Activated CD8-positive, alpha-beta memory T cell treated with anti-CD3 and anti-CD28 coated beads for 48 hours (primary cell): ENCODE measurements around the gene CMIP.

ENCODE experiments used
- DNase-seq, 3 experiments: peaks; one replicate each; pipeline ENCODE4 v3.0.0-alpha.2; 2020; ENCODE audit warnings: low read depth in 2 of 3, low spot score in 2 of 3

The CMIP gene

GRCh38 chr16:81446907-81447268, 2.3 kb downstream of the CMIP start:
- no peak for DNase-seq

DNA sequence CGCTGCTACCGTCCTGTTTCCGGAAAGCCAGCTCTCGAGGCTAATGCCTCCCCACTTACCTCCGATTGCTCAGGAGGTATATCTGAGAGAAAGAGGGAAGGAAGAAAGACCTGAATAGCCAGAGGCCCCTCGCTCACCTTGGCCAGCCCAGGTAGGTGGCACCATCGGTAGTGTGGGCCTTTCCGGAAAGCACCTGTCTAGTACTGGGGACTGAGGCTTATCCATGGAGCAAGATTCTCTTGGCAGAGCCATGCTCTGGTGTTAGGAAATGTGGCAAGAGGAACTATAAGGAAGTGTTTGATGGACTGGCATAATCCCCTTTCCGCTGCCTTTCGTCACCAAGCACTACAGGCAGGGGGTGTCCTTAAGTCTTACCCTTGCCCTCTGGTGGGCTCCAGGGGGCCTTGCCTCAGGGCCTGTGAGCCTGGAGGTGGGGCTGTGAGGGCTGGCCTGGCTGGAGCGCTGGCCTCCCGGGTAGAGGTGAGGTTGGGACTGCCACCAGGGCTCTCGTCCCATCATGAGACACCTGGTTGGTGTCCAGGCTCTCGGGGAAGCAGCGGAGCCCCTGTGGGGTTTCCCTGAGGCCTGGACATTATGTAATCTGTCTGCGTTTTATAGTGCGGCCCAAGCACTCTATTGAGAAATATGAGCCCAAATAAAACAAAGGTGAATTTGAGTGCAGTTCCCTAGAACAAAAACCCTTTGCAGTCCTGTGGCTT, 2.9 kb downstream of the CMIP start:
- DNase-seq = no peak

- DNase-seq = no peak
These were observed 3.8 kb downstream of the CMIP start for GRCh38 chr16:81448154-81449131.

DNA sequence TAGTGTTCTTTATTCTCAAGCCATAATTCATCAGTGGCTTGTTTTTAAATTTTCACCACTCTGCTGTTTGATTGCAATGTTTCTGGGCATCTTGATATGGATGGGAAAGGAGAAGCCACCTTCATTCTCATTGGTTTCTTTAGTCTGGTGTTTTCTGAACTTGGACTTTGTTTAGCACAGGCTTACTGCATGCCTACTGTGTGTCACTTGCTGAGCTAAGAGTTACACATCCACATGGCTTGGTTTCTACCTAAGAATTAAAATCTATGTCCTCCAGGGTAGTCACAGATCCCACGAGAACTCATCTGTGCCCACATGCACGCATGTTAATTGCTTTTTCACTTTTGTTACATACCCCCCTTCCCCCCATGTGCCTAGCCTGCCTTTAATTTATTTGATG, 4.6 kb downstream of the CMIP start:
- no peak for DNase-seq

DNA sequence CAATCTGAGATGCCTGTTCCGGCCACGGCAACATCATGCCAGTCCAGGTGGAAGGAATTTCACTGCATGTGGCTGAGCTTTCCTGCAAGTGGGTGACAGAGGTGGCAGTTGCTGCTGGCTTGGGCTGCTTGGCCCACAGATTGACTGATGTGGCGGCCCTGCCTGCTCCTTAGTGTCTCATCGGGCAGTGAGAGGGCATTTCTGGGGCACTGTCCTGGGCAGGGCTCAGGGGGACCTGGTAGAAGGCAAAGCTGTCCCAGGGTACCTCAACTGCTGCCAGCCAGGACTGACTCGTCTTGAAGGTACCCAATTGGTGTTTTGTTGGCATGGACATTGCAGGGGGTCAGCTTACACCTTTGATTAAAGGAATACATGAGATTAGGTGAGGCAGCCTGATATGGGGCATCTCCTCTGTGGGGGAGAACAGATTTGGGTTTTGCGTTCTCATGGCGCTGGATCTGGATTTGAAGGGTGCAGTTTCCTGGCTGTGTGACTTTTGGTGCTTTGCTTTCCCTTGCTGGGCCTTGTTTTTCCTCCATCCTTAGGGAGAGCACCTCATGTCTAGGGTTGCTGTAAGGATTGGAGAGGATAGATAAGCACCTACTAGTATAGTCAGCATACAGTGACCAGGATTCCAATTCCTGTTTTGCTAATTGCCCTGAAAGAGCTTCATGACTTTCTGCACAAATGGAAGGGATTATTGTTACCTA, 5.4 kb downstream of the CMIP start:
- DNase-seq = no peak

DNA sequence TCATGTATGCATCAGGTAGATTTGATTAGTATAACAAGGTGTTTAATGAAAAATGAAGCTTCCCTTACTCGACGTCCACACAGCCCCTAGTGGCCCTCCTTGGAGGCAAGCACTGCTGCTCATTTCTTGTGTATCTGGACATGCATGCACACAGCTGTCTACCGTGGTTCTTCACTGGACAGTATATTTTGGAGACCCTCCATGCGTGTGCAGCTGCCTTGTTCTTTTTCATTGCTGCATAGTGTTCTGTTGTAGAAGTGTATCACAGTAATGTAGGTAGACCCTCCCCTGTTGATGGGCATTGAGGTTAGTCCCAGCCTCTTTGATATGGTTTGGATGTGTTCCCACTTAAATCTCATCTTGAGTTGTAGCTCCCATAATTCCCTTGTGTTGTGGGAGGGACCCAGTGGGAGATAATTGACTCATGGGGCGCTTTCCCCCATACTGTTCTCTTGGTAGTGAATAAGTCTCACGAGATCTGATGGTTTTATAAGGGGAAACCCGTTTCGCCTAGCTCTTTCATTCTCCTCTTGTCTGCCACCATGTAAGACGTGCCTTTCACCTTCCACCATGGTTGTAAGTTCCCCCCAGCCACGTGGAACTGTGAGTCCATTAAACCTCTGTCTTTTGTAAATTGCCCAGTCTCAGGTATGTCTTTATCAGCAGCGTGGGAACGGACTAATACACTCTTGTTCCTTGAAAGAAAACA, 6.3 kb downstream of the CMIP start:
- no peak for DNase-seq

DNA sequence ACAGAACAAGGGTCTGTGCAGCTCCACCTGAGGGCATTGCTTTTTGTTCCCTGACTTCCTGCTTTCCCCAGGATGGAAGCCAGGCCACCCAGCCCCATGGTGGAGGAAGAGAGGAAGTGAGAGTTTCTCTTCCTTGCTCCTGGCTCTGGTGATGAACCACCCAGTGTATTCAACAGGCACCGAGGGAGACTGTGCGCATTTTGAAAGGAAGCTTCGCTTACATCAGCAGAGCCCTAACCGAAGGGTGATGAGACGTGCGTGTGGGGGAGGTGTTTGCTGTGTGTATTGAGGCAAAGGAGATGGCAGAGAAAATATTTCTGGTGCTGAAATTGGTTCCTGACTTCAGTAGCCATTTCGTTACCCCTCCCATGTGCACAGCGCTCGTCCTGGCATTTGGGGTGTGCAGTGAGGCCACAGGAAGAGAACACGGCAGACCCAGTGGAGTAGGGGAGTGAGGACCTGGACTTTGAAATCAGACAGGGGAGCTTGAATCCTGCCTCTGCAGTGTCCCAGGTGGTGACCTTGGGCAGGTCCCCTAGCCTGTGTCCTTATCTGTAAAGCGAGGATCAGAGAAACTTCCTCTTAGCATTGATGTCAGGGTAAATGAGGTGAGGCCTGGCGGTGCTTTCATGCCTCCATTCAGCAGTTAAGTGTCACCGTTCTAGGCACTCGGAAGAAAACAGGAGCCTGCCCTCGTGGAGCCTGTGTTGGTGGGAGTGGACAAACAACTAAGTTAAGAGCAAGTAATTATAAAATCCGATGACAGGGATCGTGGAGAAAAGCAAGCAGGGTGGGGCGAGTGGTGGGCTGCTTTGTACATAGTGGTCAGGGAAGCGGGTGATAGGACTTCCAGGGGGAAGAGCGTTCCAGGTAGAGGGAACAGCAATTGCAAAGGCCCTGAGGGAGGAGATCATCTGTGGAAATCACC, 7.4 kb downstream of the CMIP start:
- no peak for DNase-seq

DNA sequence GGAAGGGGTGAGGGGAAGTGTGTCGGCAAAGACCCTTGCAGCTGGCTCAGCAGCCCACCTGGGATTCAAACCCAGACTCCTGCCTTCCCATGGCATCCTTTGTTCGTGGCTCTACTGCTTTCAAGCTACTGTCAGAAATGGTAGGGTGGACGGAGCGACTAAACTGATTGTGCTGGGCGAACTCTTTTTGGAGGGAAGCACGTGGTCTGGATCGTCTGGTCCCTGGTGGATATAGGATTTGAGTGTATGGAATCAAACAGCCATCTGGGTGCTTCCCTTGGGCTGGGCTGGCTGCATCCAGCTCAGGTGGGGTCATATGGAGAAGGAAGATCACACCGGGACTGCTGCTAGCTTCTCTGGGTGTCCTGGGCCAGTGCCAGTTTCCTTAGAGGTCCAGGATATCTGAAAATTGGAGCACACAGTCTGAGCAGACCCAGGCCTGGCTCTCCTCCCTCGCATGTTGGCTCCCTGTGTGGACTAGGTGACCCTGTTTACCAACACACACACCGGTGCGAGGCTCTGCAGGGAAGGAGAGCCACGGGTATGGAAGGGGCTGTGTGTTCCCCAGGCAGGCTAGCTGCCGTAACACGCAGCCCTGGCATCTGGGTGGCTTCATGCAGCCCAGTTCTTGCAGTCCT, 8.6 kb downstream of the CMIP start:
- DNase-seq = no peak

DNA sequence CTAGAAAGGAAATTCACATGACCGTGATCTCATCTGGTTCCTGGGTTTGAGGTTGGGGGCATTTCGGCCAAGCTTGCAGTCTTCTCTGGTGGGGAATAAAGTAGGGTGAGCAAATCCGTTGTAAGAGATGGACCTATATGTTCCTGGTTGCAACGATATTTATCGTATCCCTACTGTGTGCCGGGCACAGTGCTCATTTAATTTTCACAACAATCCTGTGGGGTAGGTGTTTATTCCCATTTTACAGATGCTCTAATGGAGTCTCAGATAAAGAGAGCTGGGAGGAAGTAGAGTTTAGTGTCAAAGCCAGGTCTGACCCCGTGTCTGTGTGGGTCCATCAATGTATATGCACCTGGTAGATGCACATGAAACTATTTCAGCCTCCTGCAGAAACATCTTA, 9.4 kb downstream of the CMIP start:
- DNase-seq = no peak

- DNase-seq = no peak
These were observed 10.4 kb downstream of the CMIP start for GRCh38 chr16:81455006-81455405.

DNA sequence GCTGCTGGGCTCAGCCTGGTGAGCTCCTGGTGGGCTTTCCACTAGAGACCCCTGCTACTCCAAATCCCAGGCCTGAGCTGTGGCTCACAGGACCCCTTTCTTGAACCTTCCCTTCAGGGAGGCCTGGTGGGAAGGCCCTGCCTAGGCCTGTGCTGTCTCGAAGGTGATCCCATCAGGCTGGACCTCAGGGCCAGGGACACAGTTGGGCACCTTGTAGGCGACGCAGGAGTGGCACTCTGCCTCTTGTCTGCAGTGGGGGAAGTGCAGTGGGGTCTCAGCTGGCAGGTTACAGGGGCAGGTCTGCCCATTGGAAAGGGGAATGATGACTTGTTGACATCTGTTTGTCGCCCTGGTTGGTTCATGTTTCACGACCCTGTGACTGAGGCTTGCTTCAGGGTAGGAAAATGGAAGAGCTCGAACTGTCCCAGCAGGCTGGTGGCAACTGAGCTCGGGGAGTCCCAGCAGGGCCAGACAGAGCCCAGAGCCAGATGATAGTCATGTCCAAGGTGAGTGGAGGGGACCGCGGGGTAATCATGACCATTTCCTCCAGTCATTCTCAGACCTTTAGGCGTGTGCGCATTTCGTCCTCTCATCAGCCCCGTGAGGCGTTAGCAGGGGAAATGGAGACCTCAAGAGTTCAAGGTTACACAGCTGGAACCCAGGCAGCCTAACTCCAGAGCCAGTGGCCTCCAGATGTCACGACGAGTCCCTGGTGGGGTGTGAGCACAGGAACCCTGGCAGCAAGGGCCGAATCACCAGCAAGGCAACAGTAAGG, 11.3 kb downstream of the CMIP start:
- DNase-seq = no peak

GRCh38 chr16:81456523-81457325, 12.1 kb downstream of the CMIP start:
- DNase-seq = no peak

DNA sequence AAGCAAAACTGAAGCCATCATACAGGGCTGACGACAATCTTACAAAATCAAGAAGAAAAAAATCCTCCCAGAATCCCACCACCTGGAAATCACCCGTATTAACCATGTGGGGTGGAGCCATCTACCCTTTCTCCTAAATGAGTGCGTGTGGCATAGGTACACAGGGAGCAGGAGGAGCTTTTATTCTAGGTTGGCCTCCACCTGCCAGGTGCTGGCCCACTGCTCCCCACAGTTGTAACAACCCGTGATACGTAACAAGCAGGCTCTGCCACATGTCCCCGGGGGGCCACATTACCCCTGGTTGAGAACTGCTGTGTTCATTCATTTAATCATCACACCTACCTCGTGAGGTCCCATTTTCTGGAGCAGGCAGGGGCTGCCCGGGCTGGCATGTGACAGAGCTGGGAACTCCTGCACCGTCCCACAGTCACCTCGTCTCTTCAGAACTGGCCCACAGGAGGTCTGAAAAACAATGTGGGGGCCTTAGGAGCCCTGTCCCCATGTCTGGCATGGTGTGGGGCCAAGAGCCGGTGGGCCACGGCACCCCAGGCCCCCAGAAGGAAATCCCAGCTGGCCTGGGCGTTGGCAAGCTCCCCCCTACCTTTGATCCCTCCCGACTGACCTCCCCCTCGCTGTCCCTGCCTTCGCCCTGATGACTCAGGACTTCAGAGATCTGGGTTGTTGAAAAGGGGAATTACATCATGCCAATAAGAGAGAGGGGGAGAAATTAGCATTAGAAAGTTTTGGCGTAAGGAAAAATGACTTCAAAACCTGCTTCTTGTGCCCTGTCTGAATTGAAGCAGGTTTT, 12.9 kb downstream of the CMIP start:
- DNase-seq = no peak

GRCh38 chr16:81458149-81458669, 13.6 kb downstream of the CMIP start:
- no peak for DNase-seq

DNA sequence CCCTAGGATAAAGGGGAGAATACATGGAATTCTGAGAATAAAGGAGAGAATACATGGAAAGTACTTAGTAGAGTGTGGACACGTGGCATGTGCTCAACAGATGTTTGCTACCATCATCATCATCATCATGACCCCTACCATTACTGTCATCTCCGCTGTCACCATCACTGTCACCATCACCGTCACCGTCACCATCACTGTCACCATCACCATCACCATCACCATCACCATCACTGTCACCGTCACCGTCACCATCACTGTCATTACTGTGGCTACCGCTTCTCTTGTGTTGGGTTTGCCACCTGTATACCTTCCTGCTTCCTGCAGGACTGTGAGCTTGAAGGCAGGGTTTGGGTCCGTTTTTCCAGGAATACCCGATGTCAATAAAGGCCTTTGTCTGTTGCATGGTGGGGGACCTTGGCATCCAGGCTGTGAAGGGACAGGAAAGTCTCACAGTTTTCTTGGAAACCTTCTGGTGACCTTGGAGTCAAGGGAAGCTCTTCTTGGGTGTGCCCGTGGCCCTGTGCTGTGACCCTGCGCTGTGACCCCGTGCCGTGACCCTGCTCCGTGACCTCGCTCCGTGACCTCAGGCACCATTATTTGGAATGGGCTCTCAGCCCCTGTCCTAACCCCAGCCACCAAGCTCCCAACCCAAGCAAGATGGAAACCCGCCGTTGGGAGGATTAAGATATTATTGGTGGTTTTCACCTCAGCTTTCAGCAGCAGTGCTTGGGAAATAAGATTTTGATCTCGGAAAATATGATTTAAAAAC, 14.4 kb downstream of the CMIP start:
- DNase-seq = no peak

DNA sequence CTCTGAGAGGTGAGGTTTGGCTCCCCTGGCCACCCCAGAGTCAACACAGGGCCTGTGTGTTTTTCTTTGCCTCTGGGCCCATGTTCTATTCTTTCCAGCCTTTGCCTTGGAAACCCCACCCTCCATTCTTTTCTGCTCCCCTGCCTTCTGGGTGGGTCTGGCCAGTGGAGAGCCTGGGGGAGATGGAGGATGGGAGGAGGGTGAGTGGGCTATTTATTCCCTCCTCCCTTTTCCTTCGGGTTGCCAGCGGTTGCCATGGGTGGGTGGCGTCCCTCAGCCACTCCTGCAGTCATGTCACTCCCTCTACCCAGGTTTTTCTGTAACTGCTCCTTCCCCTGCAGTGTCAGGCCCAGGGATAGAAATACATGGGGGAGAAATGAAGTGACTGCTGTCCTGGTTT, 15.5 kb downstream of the CMIP start:
- no peak for DNase-seq
